SK-N-SH (cell line): ENCODE measurements around the gene GPSM3. TPM values are rescaled to one million over a fixed set of nuclear protein-coding genes. Genes with fewer than 3 reads are reported as not detected.
A peak's percentile ranks its signal among the peaks of the same experiment; 100 is the strongest.

ENCODE experiments used
- CTCF ChIA-PET: fragments of 300-600, 350-600 bp; formaldehyde crosslinking; extraction: SDS; loops from one replicate; lab custom pipeline; 2021; lab: Yijun Ruan, JAX
- POLR2A ChIA-PET: fragments of 350-600 bp; sonication (Branson Sonifier 250); formaldehyde crosslinking; extraction: SDS; loops from one replicate; lab custom pipeline; 2020; ENCODE audit warnings: antibody characterized with exemption, inconsistent platforms; lab: Yijun Ruan, JAX
- DNase-seq: peaks from one replicate; pipeline ENCODE4 v3.0.0; 2012
- H2AFZ ChIP-seq: fragments of 200-600 bp; sonication (generic); 2 replicates; pipeline ENCODE4 v1.8.1; 2016; ENCODE audit warnings: antibody characterized with exemption, mild to moderate bottlenecking, low read depth
- H3F3A ChIP-seq: fragments of 200-600 bp; sonication (generic); replicated peaks from 2 replicates; pipeline ENCODE3; 2016; ENCODE audit warnings: antibody characterized with exemption, mild to moderate bottlenecking; ENCODE audit not compliant: insufficient read depth
- H3K27ac ChIP-seq, 2 experiments: fragments of 200-500 bp in 1 of 2; fragments of 200-600 bp in 1 of 2; sonication (Bioruptor generic) in 1 of 2; sonication (generic), shearing (Covaris generic) in 1 of 2; 2 replicates each; pipeline versions ENCODE4 v1.5.1 to v1.6.1; 2014 to 2016; ENCODE audit warnings: low read depth in 2 of 2, inconsistent platforms in 1 of 2, low read length in 1 of 2, mild to moderate bottlenecking in 1 of 2, mixed read lengths in 1 of 2
- H3K27me3 ChIP-seq: fragments of 200-600 bp; sonication (generic), shearing (Covaris generic); 2 replicates; pipeline ENCODE4 v1.6.1; 2016; ENCODE audit warnings: mixed run types; ENCODE audit not compliant: insufficient read depth
- H3K36me3 ChIP-seq, 2 experiments: fragments of 200-500 bp in 1 of 2; fragments of 200-600 bp in 1 of 2; sonication (Bioruptor generic) in 1 of 2; sonication (generic) in 1 of 2; replicated peaks in 1 of 2; 2 replicates each; pipeline versions ENCODE3 to v1.5.1; 2014 to 2016; ENCODE audit warnings: low read length in 1 of 2, mild to moderate bottlenecking in 1 of 2; ENCODE audit not compliant: insufficient read depth in 2 of 2, control insufficient read depth in 1 of 2
- H3K4me1 ChIP-seq, 2 experiments: fragments of 200-500 bp in 1 of 2; fragments of 200-600 bp in 1 of 2; sonication (Bioruptor generic) in 1 of 2; sonication (generic), shearing (Covaris generic) in 1 of 2; 2 replicates each; pipeline versions ENCODE4 v1.5.1 to v1.6.1; 2014 to 2016; ENCODE audit warnings: low read depth in 1 of 2, low read length in 1 of 2, mixed run types in 1 of 2; ENCODE audit not compliant: insufficient read depth in 2 of 2, control insufficient read depth in 1 of 2
- H3K4me2 ChIP-seq: fragments of 200-600 bp; sonication (generic), shearing (Covaris generic); 2 replicates; pipeline ENCODE4 v1.6.1; 2017; ENCODE audit warnings: mixed run types
- H3K4me3 ChIP-seq, 2 experiments: fragments of 200-500 bp in 1 of 2; fragments of 200-600 bp in 1 of 2; sonication (Bioruptor generic) in 1 of 2; sonication (generic), shearing (Covaris generic) in 1 of 2; 2 replicates each; pipeline versions ENCODE4 v1.5.1 to v1.8.1; 2014 to 2016; ENCODE audit warnings: low read depth in 2 of 2, inconsistent platforms in 1 of 2, low read length in 1 of 2, mild to moderate bottlenecking in 1 of 2, mixed read lengths in 1 of 2, moderate library complexity in 1 of 2
- H3K79me2 ChIP-seq: fragments of 200-600 bp; sonication (generic); 2 replicates; pipeline ENCODE4 v1.8.1; 2017; ENCODE audit warnings: mild to moderate bottlenecking; ENCODE audit not compliant: insufficient read depth
- H3K9ac ChIP-seq: fragments of 200-600 bp; sonication (generic); 2 replicates; pipeline ENCODE4 v1.6.1; 2017; ENCODE audit warnings: mixed run types
- H3K9me2 ChIP-seq: fragments of 200-600 bp; sonication (generic); 2 replicates; pipeline ENCODE4 v1.6.1; 2017; ENCODE audit warnings: mixed run types
- H3K9me3 ChIP-seq: fragments of 200-600 bp; sonication (generic); 2 replicates; pipeline ENCODE4 v1.6.1; 2017; ENCODE audit warnings: mixed run types, mild to moderate bottlenecking, moderate library complexity
- H4K20me1 ChIP-seq: fragments of 200-600 bp; sonication (generic); 2 replicates; pipeline ENCODE4 v1.6.1; 2017; ENCODE audit warnings: mild to moderate bottlenecking, mixed run types; ENCODE audit not compliant: insufficient read depth
- CTCF ChIP-seq: fragments of 200-600 bp; sonication (generic); IDR thresholded peaks from 2 replicates; pipeline ENCODE4 v1.6.1; 2017; ENCODE audit warnings: antibody characterized with exemption, mild to moderate bottlenecking, moderate library complexity
- ELF1 ChIP-seq: IDR thresholded peaks from 2 replicates; pipeline ENCODE4 v1.4.0; 2012
- EZH2phosphoT487 ChIP-seq: fragments of 200-600 bp; sonication (generic); IDR thresholded peaks from 2 replicates; pipeline ENCODE4 v1.6.1; 2017; ENCODE audit warnings: low read depth, mixed run types, mild to moderate bottlenecking, antibody characterized with exemption, moderate library complexity, borderline replicate concordance
- GATA2 ChIP-seq: sonication (generic); formaldehyde crosslinking; IDR thresholded peaks from 2 replicates; pipeline ENCODE4 v1.5.0; 2020; ENCODE audit warnings: mild to moderate bottlenecking, missing genetic modification reagents
- JUND ChIP-seq: IDR thresholded peaks from 2 replicates; pipeline ENCODE4 v1.4.0; 2012
- MEF2A ChIP-seq: IDR thresholded peaks from 2 replicates; pipeline ENCODE4 v1.4.0; 2012; ENCODE audit warnings: low read depth, borderline replicate concordance
- MXI1 ChIP-seq: IDR thresholded peaks from 2 replicates; pipeline ENCODE4 v1.6.1; 2012; ENCODE audit warnings: mild to moderate bottlenecking, low read depth, low read length, improper control_type of control experiment
- PBX3 ChIP-seq: IDR thresholded peaks from 2 replicates; pipeline ENCODE4; 2012
- SMC3 ChIP-seq: IDR thresholded peaks from 2 replicates; pipeline ENCODE4 v1.6.1; 2012; ENCODE audit warnings: low read depth, low read length, improper control_type of control experiment
- TAF1 ChIP-seq: IDR thresholded peaks from 2 replicates; pipeline ENCODE4 v1.6.1; 2012; ENCODE audit warnings: low read depth, mild to moderate bottlenecking, low read length, moderate library complexity, borderline replicate concordance
- YY1 ChIP-seq: IDR thresholded peaks from 2 replicates; pipeline ENCODE4 v1.4.0; 2012; ENCODE audit warnings: low read depth, mild to moderate bottlenecking
- ZBTB33 ChIP-seq: IDR thresholded peaks from 2 replicates; pipeline ENCODE4 v1.4.0; 2012; ENCODE audit warnings: low read depth, borderline replicate concordance
- WGBS: methylation state at CpG from one replicate; pipeline ENCODE4 v1.1.6; 2017; ENCODE audit warnings: low lambda C conversion rate; 5-methylcytosine and 5-hydroxymethylcytosine counted together
- polyA plus RNA-seq, 3 experiments: library from polyadenylated mRNA; depleted of rRNA; stranded (reverse); fragments of >200 nt; gene quantifications; 2 replicates each; pipeline ENCODE4 v1.2.3, GENCODE V29; 2012

The GPSM3 gene
- polyA plus RNA-seq, 1 of the 3 experiments (the other 2 are of a cell fraction): 1.5 TPM

GRCh38 chr6:32148289-32149091, 44.0 kb downstream of the GPSM3 start:
- peak; percentile 65 for DNase-seq
- ChIA-PET CTCF (interaction anchor here (0.6 kb wide), 1 partner anchor 60 kb away, joined by 3 read pairs; no protein-coding TSS in a partner anchor), POLR2A (no interaction called here)
- Histone ChIP-seq H3K4me1 (peaks cover 13 to 21% of the 10 kb centered on the region in 2 experiments; a peak in 3 of 4 replicates), H3K9me3 (no peaks in the 10 kb centered on the region), H3K9me2 (no peaks in the 10 kb centered on the region), H2AFZ (no peak overlapping the region), H3K36me3 (no peaks in the 10 kb centered on the region), H3K4me3 (no peak overlapping the region), H3K79me2 (no peaks in the 10 kb centered on the region), H3K27ac (no peak overlapping the region), H3K9ac (no peak overlapping the region), H3F3A (peaks cover 4% of the 10 kb centered on the region), H4K20me1 (no peaks in the 10 kb centered on the region), H3K4me2 (no peak overlapping the region), H3K27me3 (no peaks in the 10 kb centered on the region)
- TF ChIP-seq SMC3 (no peak), EZH2phosphoT487 (no peak), MXI1 (no peak)
- whole genome bisulfite sequencing: 89% methylated on average over 35 of the region's 39 CpGs

- CTCF ChIA-PET: no interaction called here
- Histone ChIP-seq H3K9me2 (no peaks in the 10 kb centered on the region), H3K4me2 (no peak overlapping the region), H3K4me1 (peaks cover 6 to 12% of the 10 kb centered on the region in 2 experiments; a peak in 3 of 4 replicates), H3K79me2 (no peaks in the 10 kb centered on the region), H3K36me3 (no peaks in the 10 kb centered on the region), H3K9ac (no peak overlapping the region), H3K4me3 (no peak overlapping the region), H3K9me3 (no peaks in the 10 kb centered on the region), H3K27ac (no peak overlapping the region), H3K27me3 (no peaks in the 10 kb centered on the region), H4K20me1 (no peaks in the 10 kb centered on the region), H2AFZ (no peak overlapping the region), H3F3A (peaks cover 3% of the 10 kb centered on the region)
- POLR2A ChIA-PET: no interaction called here
- 100% methylated on average over 4 of the region's 4 CpGs for WGBS
- no peak for DNase-seq
- TF ChIP-seq ELF1: no peak
Measured at GRCh38 chr6:32147401-32148132, 44.9 kb downstream of the GPSM3 start.

DNA sequence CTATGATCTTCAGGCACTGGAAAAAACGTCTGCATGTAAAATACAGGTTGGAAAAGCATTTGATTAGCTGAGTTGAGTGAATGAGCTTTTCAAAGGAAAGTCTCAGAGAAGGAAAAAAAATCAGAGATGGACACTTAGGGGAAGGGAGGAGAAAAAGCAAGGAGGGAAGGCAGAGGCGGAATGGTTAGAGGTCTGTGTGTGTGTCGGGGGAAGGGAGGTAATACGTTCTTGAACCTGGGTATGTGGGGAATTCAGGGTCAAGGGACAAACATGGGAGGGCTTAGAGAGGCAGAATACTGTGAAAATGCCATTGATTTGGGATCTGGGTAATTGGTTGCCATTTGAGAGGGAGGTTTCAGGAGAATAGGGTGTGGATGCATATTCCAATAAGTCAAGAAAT, 45.8 kb downstream of the GPSM3 start:
- 65% methylated on average over 4 of the region's 4 CpGs for WGBS
- no peak overlapping the region for H3K27ac ChIP-seq
- POLR2A ChIA-PET: no interaction called here
- TF ChIP-seq GATA2 (CRISPR knock-in tag) (no peak), MEF2A (no peak), ELF1 (no peak), TAF1 (no peak), YY1 (no peak), SMC3 (no peak), JUND (no peak), CTCF (no peak), ZBTB33 (no peak), PBX3 (no peak)

More for the DNA sequence above, 45.8 kb downstream of the GPSM3 start:
- Histone ChIP-seq H3K9ac (no peak overlapping the region), H3K9me2 (no peaks in the 10 kb centered on the region), H3K4me3 (no peak overlapping the region), H3K4me1 (peaks cover 0 to 5% of the 10 kb centered on the region in 2 experiments; a peak in 1 of 4 replicates), H3F3A (no peaks in the 10 kb centered on the region), H3K36me3 (no peaks in the 10 kb centered on the region), H3K27me3 (no peaks in the 10 kb centered on the region), H3K79me2 (no peaks in the 10 kb centered on the region), H2AFZ (no peak overlapping the region), H4K20me1 (no peaks in the 10 kb centered on the region), H3K9me3 (no peaks in the 10 kb centered on the region), H3K4me2 (no peak overlapping the region)
- DNase-seq: no peak
- CTCF ChIA-PET: interaction anchor here (0.6 kb wide), 1 partner anchor 654 kb away, joined by 4 read pairs; no protein-coding TSS in a partner anchor
